ENCODE data around the gene PRSS12. TPM values are rescaled to one million over a fixed set of nuclear protein-coding genes. Genes with fewer than 3 reads are reported as not detected.
A peak's percentile ranks its signal among the peaks of the same experiment; 100 is the strongest.

The PRSS12 gene
- polyA plus RNA-seq, 1 of the 3 experiments (the other 2 are of a cell fraction), result 137 TPM

GRCh38 chr4:118313098-118313497 lies 39.7 kb downstream of the PRSS12 start:
- ChIA-PET POLR2A (no interaction called here), CTCF (interaction anchor here (2.8 kb wide), 1 partner anchor 39 kb away, joined by 12 read pairs; the partner anchor contains the start of gene PRSS12)
- Histone ChIP-seq H3K4me3 (ENCODE audit: low read depth in 2 of 2, low read length in 1 of 2) (no peak overlapping the region), H3K9ac (no peak overlapping the region), H3K4me2 (no peak overlapping the region), H2AFZ (ENCODE audit: low read depth) (no peak overlapping the region), H3K36me3 (replicated peaks in 1 of 2; ENCODE audit: control insufficient read depth in 1 of 2, insufficient read depth in 2 of 2, low read length in 1 of 2) (peaks cover 15 to 45% of the 10 kb centered on the region in 2 experiments), H3K79me2 (ENCODE audit: insufficient read depth) (no peaks in the 10 kb centered on the region), H3K9me3 (no peaks in the 10 kb centered on the region), H3K27me3 (ENCODE audit: insufficient read depth) (no peaks in the 10 kb centered on the region), H4K20me1 (ENCODE audit: insufficient read depth) (no peaks in the 10 kb centered on the region), H3K4me1 (ENCODE audit: control insufficient read depth in 1 of 2, insufficient read depth in 2 of 2, low read depth in 1 of 2, low read length in 1 of 2) (peaks cover 0 to 3% of the 10 kb centered on the region in 2 experiments; a peak in 2 of 4 replicates), H3K27ac (ENCODE audit: low read depth in 2 of 2, low read length in 1 of 2) (no peak overlapping the region), H3K9me2 (no peaks in the 10 kb centered on the region), H3F3A (replicated peaks; ENCODE audit: insufficient read depth) (peaks cover 10% of the 10 kb centered on the region)
- DNase-seq, result no peak
- no peak for TF ChIP-seq MEF2A (IDR thresholded peaks at IDR 0.05; ENCODE audit: borderline replicate concordance, low read depth)
- no peak for TF ChIP-seq EZH2phosphoT487 (IDR thresholded peaks at IDR 0.05; ENCODE audit: borderline replicate concordance, low read depth)
- TF ChIP-seq TCF12 (IDR thresholded peaks at IDR 0.05), result no peak
- 95% methylated on average over 6 of the region's 6 CpGs for WGBS (ENCODE audit: low lambda C conversion rate)

- H3K4me2 ChIP-seq, result no peak overlapping the region
- no peaks in the 10 kb centered on the region for H3K79me2 ChIP-seq (ENCODE audit: insufficient read depth)
- POLR2A ChIA-PET, result interaction anchor here (0.6 kb wide), 1 partner anchor 25 kb away, joined by 4 read pairs; no protein-coding TSS in a partner anchor
- no peaks in the 10 kb centered on the region for H3K9me3 ChIP-seq
- peaks cover 6 to 44% of the 10 kb centered on the region in 2 experiments for H3K36me3 ChIP-seq (replicated peaks in 1 of 2; ENCODE audit: control insufficient read depth in 1 of 2, insufficient read depth in 2 of 2, low read length in 1 of 2)
- H3K27me3 ChIP-seq (ENCODE audit: insufficient read depth), result no peaks in the 10 kb centered on the region
- CTCF ChIA-PET, result interaction anchor here (0.7 to 1.5 kb wide), 2 partner anchors 16 to 45 kb away, joined by 4 to 7 read pairs; partner anchors contain the start of gene PRSS12
- H3K4me1 ChIP-seq (ENCODE audit: control insufficient read depth in 1 of 2, insufficient read depth in 2 of 2, low read depth in 1 of 2, low read length in 1 of 2), result peaks cover 0 to 3% of the 10 kb centered on the region in 2 experiments; a peak in 2 of 4 replicates
- no peak overlapping the region for H3K27ac ChIP-seq (ENCODE audit: low read depth in 2 of 2, low read length in 1 of 2)
- no peak for TF ChIP-seq EZH2phosphoT487 (IDR thresholded peaks at IDR 0.05; ENCODE audit: borderline replicate concordance, low read depth)
- peak; percentile 58; the same call in 1 of the 2 replicates for TF ChIP-seq PBX3 (IDR thresholded peaks at IDR 0.05)
- TF ChIP-seq RCOR1 (IDR thresholded peaks at IDR 0.05; ENCODE audit: low read length), result 0 out of 2 replicates have a peak, but pooled peaks have one; percentile 47
- no peak for TF ChIP-seq FOXJ3 (CRISPR knock-in tag; IDR thresholded peaks at IDR 0.05)
- no peak for TF ChIP-seq TAF1 (IDR thresholded peaks at IDR 0.05; ENCODE audit: borderline replicate concordance, low read depth, low read length)
- peak; percentile 55; the same call in 1 of the 2 replicates for TF ChIP-seq GATA2 (CRISPR knock-in tag; IDR thresholded peaks at IDR 0.05)
- peak; percentile 36; the same call in 1 of the 2 replicates for TF ChIP-seq TCF12 (IDR thresholded peaks at IDR 0.05)
- TF ChIP-seq EP300 (IDR thresholded peaks at IDR 0.05; ENCODE audit: borderline replicate concordance in 1 of 2, low read depth in 1 of 2, low read length in 1 of 2), result peak in 1 of 2 experiments; percentile 90; a peak in 2 of 4 replicates
- peak; percentile 13 for DNase-seq
- WGBS (ENCODE audit: low lambda C conversion rate), result 59% methylated on average over 4 of the region's 4 CpGs
- no peaks in the 10 kb centered on the region for H3K9me2 ChIP-seq
- no peaks in the 10 kb centered on the region for H4K20me1 ChIP-seq (ENCODE audit: insufficient read depth)
- H3K9ac ChIP-seq, result no peak overlapping the region
- H3F3A ChIP-seq (replicated peaks; ENCODE audit: insufficient read depth), result peaks cover 3% of the 10 kb centered on the region
- H3K4me3 ChIP-seq (ENCODE audit: low read depth in 2 of 2, low read length in 1 of 2), result no peak overlapping the region
- H2AFZ ChIP-seq (ENCODE audit: low read depth), result no peak overlapping the region
Observed at GRCh38 chr4:118308306-118309030, 44.3 kb downstream of the PRSS12 start.
